ACHN (cell line): ENCODE data around the gene CEP295NL.
"Not testable (repeated sequence)": the region's sequence is repeated elsewhere in the genome, so short reads cannot be mapped to it uniquely, and the experiment has no call there.

Source experiments
- DNase-seq: peaks from one replicate; pipeline ENCODE4 v3.0.0-alpha.2; 2015
- in situ Hi-C: cut with HindIII; loops from 2 replicates; pipeline ENCODE4 v1.10.0; 2017; ENCODE audit warnings: low sequenced_read_pairs, low pct_ligation_motif_present, low pct_unique_long_range_greater_than_20kb

CEP295NL gene

GRCh38 chr17:78913115-78913514 is 10.1 kb upstream of the CEP295NL start:
- in situ Hi-C loops = no loop called here
- no peak for DNase-seq

- in situ Hi-C loops = no loop called here
- no peak for DNase-seq
Measured at GRCh38 chr17:78912082-78912481, 9.1 kb upstream of the CEP295NL start.

- DNase-seq, in situ Hi-C loops: not testable (repeated sequence)
Measured at GRCh38 chr17:78911543-78911942, 8.5 kb upstream of the CEP295NL start.

GRCh38 chr17:78910497-78911284 is 7.7 kb upstream of the CEP295NL start:
- DNase-seq = no peak
- in situ Hi-C loops = no loop called here

- in situ Hi-C loops = no loop called here
- no peak for DNase-seq
Measured at GRCh38 chr17:78908426-78908825, 5.4 kb upstream of the CEP295NL start.

- in situ Hi-C loops = no loop called here
- no peak for DNase-seq
Measured at GRCh38 chr17:78905541-78905940, 2.5 kb upstream of the CEP295NL start.

GRCh38 chr17:78905116-78905515 is 2.1 kb upstream of the CEP295NL start:
- no peak for DNase-seq
- in situ Hi-C loops = no loop called here

GRCh38 chr17:78904371-78904770 is 1.4 kb upstream of the CEP295NL start:
- in situ Hi-C loops = no loop called here
- DNase-seq = no peak

GRCh38 chr17:78902231-78902630 is 770 bp downstream of the CEP295NL start:
- in situ Hi-C loops, DNase-seq: not testable (repeated sequence)

GRCh38 chr17:78901806-78902205 is 1.2 kb downstream of the CEP295NL start:
- in situ Hi-C loops = no loop called here
- no peak for DNase-seq

- in situ Hi-C loops = no loop called here
- DNase-seq = no peak
Measured at GRCh38 chr17:78900816-78901215, 2.2 kb downstream of the CEP295NL start.

- no peak for DNase-seq
- in situ Hi-C loops = no loop called here
Measured at GRCh38 chr17:78899361-78900260, 3.4 kb downstream of the CEP295NL start.

GRCh38 chr17:78898947-78899346 is 4.1 kb downstream of the CEP295NL start:
- in situ Hi-C loops = no loop called here
- no peak for DNase-seq

GRCh38 chr17:78898075-78898836 is 4.7 kb downstream of the CEP295NL start:
- DNase-seq = no peak
- in situ Hi-C loops = no loop called here

- in situ Hi-C loops = no loop called here
- DNase-seq = no peak
Measured at GRCh38 chr17:78897664-78898047, 5.3 kb downstream of the CEP295NL start.

- DNase-seq = no peak
- in situ Hi-C loops = no loop called here
Measured at GRCh38 chr17:78896834-78897663, 6.0 kb downstream of the CEP295NL start.

- in situ Hi-C loops = no loop called here
- no peak for DNase-seq
Measured at GRCh38 chr17:78896091-78896833, 6.7 kb downstream of the CEP295NL start.

GRCh38 chr17:78895322-78895721 is 7.7 kb downstream of the CEP295NL start:
- in situ Hi-C loops = no loop called here
- DNase-seq = no peak
